CD14-positive monocyte (primary cell): ENCODE data around the gene YAF2. TPM values are rescaled to one million over a fixed set of nuclear protein-coding genes. Genes with fewer than 3 reads are reported as not detected.
"Not testable (repeated sequence)": the region's sequence is repeated elsewhere in the genome, so short reads cannot be mapped to it uniquely, and the experiment has no call there.

ENCODE experiments used
- DNase-seq, 3 donors: peaks; one replicate each; pipeline ENCODE4 v3.0.0-alpha.2; 2011 to 2022
- H2AFZ ChIP-seq: 2 replicates; pipeline ENCODE4 v1.6.0; 2012; ENCODE audit warnings: mild to moderate bottlenecking, low read depth, low read length, inconsistent platforms; ENCODE audit not compliant: insufficient read depth, poor library complexity, severe bottlenecking
- H3K27ac ChIP-seq, 2 donors: 1 replicate in 1 of 2; 2 replicates in 1 of 2; pipeline ENCODE4 v1.5.1; 2012 to 2013; ENCODE audit warnings: low read length in 2 of 2, control low read depth in 1 of 2, inconsistent platforms in 1 of 2, low read depth in 1 of 2, mild to moderate bottlenecking in 1 of 2
- H3K27me3 ChIP-seq, 2 donors: one replicate each; pipeline versions ENCODE4 v1.6.0 to v1.6.1; 2011 to 2013; ENCODE audit warnings: low read length in 2 of 2; ENCODE audit not compliant: control insufficient read depth in 2 of 2, insufficient read depth in 2 of 2
- H3K36me3 ChIP-seq, 2 donors: replicated peaks in 1 of 2; 1 replicate in 1 of 2; 2 replicates in 1 of 2; pipeline versions ENCODE4 v1.5.1 to v1.6.1; 2012 to 2013; ENCODE audit warnings: low read length in 2 of 2, control low read depth in 1 of 2, inconsistent platforms in 1 of 2, mild to moderate bottlenecking in 1 of 2; ENCODE audit not compliant: insufficient read depth in 2 of 2, control insufficient read depth in 1 of 2
- H3K4me1 ChIP-seq, 2 donors: 1 replicate in 1 of 2; 2 replicates in 1 of 2; pipeline versions ENCODE4 v1.5.1 to v1.6.1; 2012 to 2013; ENCODE audit warnings: low read length in 2 of 2, control low read depth in 1 of 2, inconsistent platforms in 1 of 2, mild to moderate bottlenecking in 1 of 2, moderate library complexity in 1 of 2; ENCODE audit not compliant: insufficient read depth in 2 of 2, control insufficient read depth in 1 of 2
- H3K4me2 ChIP-seq: replicated peaks from 2 replicates; pipeline ENCODE3; 2012; ENCODE audit warnings: low read length, moderate library complexity, mild to moderate bottlenecking; ENCODE audit not compliant: poor library complexity, severe bottlenecking; ENCODE audit errors: extremely low read depth
- H3K4me3 ChIP-seq, 3 experiments: fragments of 200-600 bp in 1 of 3; sonication (generic) in 1 of 3; replicated peaks in 1 of 3; 1 replicate in 2 of 3; 2 replicates in 1 of 3; pipeline ENCODE4 v1.5.1; 2011 to 2013; ENCODE audit warnings: low read length in 3 of 3, mild to moderate bottlenecking in 3 of 3, control low read depth in 2 of 3, low read depth in 2 of 3, inconsistent platforms in 1 of 3, moderate library complexity in 1 of 3
- H3K79me2 ChIP-seq: 2 replicates; pipeline ENCODE4 v1.6.0; 2012; ENCODE audit warnings: mild to moderate bottlenecking, control low read depth, inconsistent platforms, low read length, moderate library complexity; ENCODE audit not compliant: insufficient read depth
- H3K9ac ChIP-seq: 2 replicates; pipeline ENCODE4 v1.6.0; 2017; ENCODE audit warnings: low read length, mild to moderate bottlenecking; ENCODE audit not compliant: insufficient read depth, poor library complexity, severe bottlenecking
- H3K9me3 ChIP-seq, 2 donors: replicated peaks in 1 of 2; 1 replicate in 1 of 2; 2 replicates in 1 of 2; pipeline versions ENCODE4 v1.5.1 to v1.6.1; 2012 to 2013; ENCODE audit warnings: low read length in 2 of 2, control low read depth in 1 of 2; ENCODE audit not compliant: control insufficient read depth in 1 of 2, insufficient read depth in 1 of 2
- H4K20me1 ChIP-seq: 2 replicates; pipeline ENCODE4 v1.6.0; 2012; ENCODE audit warnings: mild to moderate bottlenecking, low read length, control low read depth, moderate library complexity; ENCODE audit not compliant: insufficient read depth
- H3K27ac Mint-ChIP-seq, 7 donors: one replicate each; pipeline ENCODE4 v1.8.0; 2020; ENCODE audit warnings: mild to moderate bottlenecking in 7 of 7, mixed read lengths in 7 of 7, moderate library complexity in 6 of 7, inconsistent platforms in 2 of 7
- H3K27me3 Mint-ChIP-seq, 3 donors: one replicate each; pipeline ENCODE4 v1.8.0; 2021 to 2022; ENCODE audit warnings: low read depth in 3 of 3, mild to moderate bottlenecking in 3 of 3, mixed read lengths in 3 of 3, moderate library complexity in 3 of 3, inconsistent platforms in 1 of 3
- H3K36me3 Mint-ChIP-seq, 2 donors: one replicate each; pipeline ENCODE4 v1.8.0; 2020; ENCODE audit warnings: mixed read lengths in 2 of 2, inconsistent platforms in 1 of 2, mild to moderate bottlenecking in 1 of 2
- H3K4me1 Mint-ChIP-seq: one replicate; pipeline ENCODE4 v1.8.0; 2020; ENCODE audit warnings: mild to moderate bottlenecking, mixed read lengths
- H3K4me3 Mint-ChIP-seq, 2 donors: one replicate each; pipeline ENCODE4 v1.8.0; 2020; ENCODE audit warnings: mild to moderate bottlenecking in 2 of 2, mixed read lengths in 2 of 2, moderate library complexity in 1 of 2
- H3K9me3 Mint-ChIP-seq, 7 donors: one replicate each; pipeline ENCODE4 v1.8.0; 2020 to 2022; ENCODE audit warnings: mixed read lengths in 7 of 7, mild to moderate bottlenecking in 6 of 7, moderate library complexity in 6 of 7, inconsistent platforms in 2 of 7
- WGBS: methylation state at CpG from one replicate; pipeline ENCODE4 v1.1.5; 2013; ENCODE audit warnings: missing lambda C conversion rate; ENCODE audit not compliant: insufficient coverage; 5-methylcytosine and 5-hydroxymethylcytosine counted together
- intact Hi-C, 2 donors: fragments of 100-400 bp; cut with micrococcal nuclease; formaldehyde crosslinking; loops; one replicate each; pipeline versions ENCODE4 v1.15.0 to v1.15.1; 2023
- polyA plus RNA-seq, 3 donors: library from polyadenylated mRNA; depleted of rRNA in 1 of 3; unstranded in 2 of 3; stranded (reverse) in 1 of 3; fragments of 300-500 nt in 2 of 3; fragments of >200 nt in 1 of 3; fragmentation: Illumina TruSeq in 2 of 3; gene quantifications; 1 replicate in 2 of 3; 2 replicates in 1 of 3; pipeline ENCODE4 v1.2.3, GENCODE V29; 2012 to 2021
- TF ChIP-seq, protein P1 (sequence below): fragments of 200-600 bp; IDR thresholded peaks from one replicate; pipeline ENCODE4 v1.8.0; 2022; ENCODE audit warnings: antibody characterized with exemption, mild to moderate bottlenecking

The YAF2 gene
- polyA plus RNA-seq, 3 donors = 6.2 to 11.0 (median 8.5) TPM

- Mint-ChIP-seq H3K36me3 (no peaks in the 10 kb centered on the region), H3K27me3 (peaks cover 0 to 1% (median 0%) of the 10 kb centered on the region in 3 donors), H3K9me3 (peaks cover 0 to 7% (median 3%) of the 10 kb centered on the region in 7 donors), H3K27ac (no peak overlapping the region), H3K4me1 (peaks cover 2% of the 10 kb centered on the region), H3K4me3 (no peak overlapping the region)
- Histone ChIP-seq H3K79me2 (no peaks in the 10 kb centered on the region), H3K9me3 (no peaks in the 10 kb centered on the region), H3K27me3 (no peaks in the 10 kb centered on the region), H3K36me3 (no peaks in the 10 kb centered on the region), H2AFZ (no peak overlapping the region), H3K27ac (no peak overlapping the region), H3K4me3 (no peak overlapping the region), H3K4me1 (no peaks in the 10 kb centered on the region), H3K4me2 (no peak overlapping the region), H3K9ac (no peak overlapping the region), H4K20me1 (no peaks in the 10 kb centered on the region)
- TF ChIP-seq, protein P1, sequence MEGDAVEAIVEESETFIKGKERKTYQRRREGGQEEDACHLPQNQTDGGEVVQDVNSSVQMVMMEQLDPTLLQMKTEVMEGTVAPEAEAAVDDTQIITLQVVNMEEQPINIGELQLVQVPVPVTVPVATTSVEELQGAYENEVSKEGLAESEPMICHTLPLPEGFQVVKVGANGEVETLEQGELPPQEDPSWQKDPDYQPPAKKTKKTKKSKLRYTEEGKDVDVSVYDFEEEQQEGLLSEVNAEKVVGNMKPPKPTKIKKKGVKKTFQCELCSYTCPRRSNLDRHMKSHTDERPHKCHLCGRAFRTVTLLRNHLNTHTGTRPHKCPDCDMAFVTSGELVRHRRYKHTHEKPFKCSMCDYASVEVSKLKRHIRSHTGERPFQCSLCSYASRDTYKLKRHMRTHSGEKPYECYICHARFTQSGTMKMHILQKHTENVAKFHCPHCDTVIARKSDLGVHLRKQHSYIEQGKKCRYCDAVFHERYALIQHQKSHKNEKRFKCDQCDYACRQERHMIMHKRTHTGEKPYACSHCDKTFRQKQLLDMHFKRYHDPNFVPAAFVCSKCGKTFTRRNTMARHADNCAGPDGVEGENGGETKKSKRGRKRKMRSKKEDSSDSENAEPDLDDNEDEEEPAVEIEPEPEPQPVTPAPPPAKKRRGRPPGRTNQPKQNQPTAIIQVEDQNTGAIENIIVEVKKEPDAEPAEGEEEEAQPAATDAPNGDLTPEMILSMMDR = no peak
- no peak for DNase-seq
- intact Hi-C loops = no loop called here
Measured at GRCh38 chr12:42255866-42256261, 17.8 kb upstream of the YAF2 start.

DNA sequence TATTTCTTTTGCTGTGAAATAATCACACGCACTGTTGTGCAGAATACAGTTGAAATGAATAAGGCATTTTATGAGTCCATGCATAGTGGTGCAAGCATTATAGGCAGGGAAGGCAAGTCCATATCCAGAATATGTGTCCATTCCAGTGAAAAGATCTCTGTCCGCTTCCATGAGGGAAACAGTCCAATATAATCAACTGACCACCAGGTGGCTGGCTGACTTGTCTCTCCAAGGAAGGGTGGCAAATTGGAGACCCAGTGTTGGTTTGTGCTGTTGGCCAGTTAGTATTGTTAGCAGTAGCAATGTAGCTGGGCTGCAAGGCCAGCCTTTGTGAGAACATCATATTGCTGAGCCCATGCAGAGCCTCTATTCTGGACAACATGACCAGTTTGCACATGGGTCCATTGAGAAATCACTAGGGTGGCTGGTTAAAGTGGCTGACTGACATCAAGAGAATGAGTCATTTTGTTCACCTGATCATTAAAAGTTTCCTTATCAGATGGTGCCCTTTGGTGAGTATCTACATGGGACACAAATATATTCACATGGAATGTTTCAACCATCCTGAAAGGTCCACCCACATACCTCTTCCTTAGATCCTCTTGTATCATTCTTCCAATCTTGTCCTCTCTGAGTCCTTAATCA, 17.3 kb upstream of the YAF2 start:
- peaks cover 2% of the 10 kb centered on the region for H3K4me1 Mint-ChIP-seq
- no peaks in the 10 kb centered on the region for H3K9me3 ChIP-seq
- H3K27ac Mint-ChIP-seq = no peak overlapping the region
- no peak overlapping the region for H3K4me3 ChIP-seq
- H3K36me3 Mint-ChIP-seq = no peaks in the 10 kb centered on the region
- intact Hi-C loops = no loop called here
- H3K4me2 ChIP-seq = no peak overlapping the region
- no peak overlapping the region for H2AFZ ChIP-seq
- H4K20me1 ChIP-seq = no peaks in the 10 kb centered on the region
- TF ChIP-seq, protein P1 = peak; percentile 8
- H3K4me1 ChIP-seq = no peaks in the 10 kb centered on the region
- H3K4me3 Mint-ChIP-seq = no peak overlapping the region
- no peak for DNase-seq
- no peak overlapping the region for H3K9ac ChIP-seq
- H3K79me2 ChIP-seq = no peaks in the 10 kb centered on the region
- 100% methylated on average over 1 of the region's 2 CpGs for WGBS
- no peaks in the 10 kb centered on the region for H3K36me3 ChIP-seq
- H3K27ac ChIP-seq = no peak overlapping the region
- H3K27me3 ChIP-seq = no peaks in the 10 kb centered on the region
- H3K9me3 Mint-ChIP-seq = peaks cover 0 to 7% (median 3%) of the 10 kb centered on the region in 7 donors
- peaks cover 0 to 1% (median 0%) of the 10 kb centered on the region in 3 donors for H3K27me3 Mint-ChIP-seq

DNA sequence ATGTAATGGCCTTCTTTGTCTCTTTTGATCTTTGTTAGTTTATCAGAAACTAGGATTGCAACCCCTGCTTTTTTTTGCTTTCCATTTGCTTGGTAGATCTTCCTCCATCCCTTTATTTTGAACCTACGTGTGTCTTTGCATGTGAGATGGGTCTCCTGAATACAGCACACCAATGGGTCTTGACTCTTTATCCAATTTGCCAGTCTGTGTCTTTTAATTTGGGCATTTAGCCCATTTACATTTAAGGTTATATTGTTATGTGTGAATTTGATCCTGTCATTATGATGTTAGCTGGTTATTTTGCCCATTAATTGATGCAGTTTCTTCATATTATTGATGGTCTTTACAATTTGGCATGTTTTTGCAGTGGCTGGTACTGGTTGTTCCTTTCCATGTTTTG, 14.6 kb upstream of the YAF2 start:
- H3K9me3 Mint-ChIP-seq, intact Hi-C loops, H3K4me2 ChIP-seq, H3K4me3 Mint-ChIP-seq, H3K27ac Mint-ChIP-seq, H3K4me1 ChIP-seq, H3K27me3 ChIP-seq, H3K9me3 ChIP-seq, H3K27ac ChIP-seq, DNase-seq, H2AFZ ChIP-seq, H3K36me3 ChIP-seq, H3K36me3 Mint-ChIP-seq, H3K9ac ChIP-seq, H3K4me3 ChIP-seq, H4K20me1 ChIP-seq, H3K4me1 Mint-ChIP-seq, H3K27me3 Mint-ChIP-seq, H3K79me2 ChIP-seq: not testable (repeated sequence)
- WGBS = no CpG with 5 or more reads among the region's 1 CpG
